T-helper 2 cell (primary cell): ENCODE measurements around the gene AATK.
A peak's percentile ranks its signal among the peaks of the same experiment; 100 is the strongest.

Experiments
- DNase-seq, 5 experiments: peaks; one replicate each; pipeline versions ENCODE4 v3.0.0 to v3.0.0-alpha.2; 2012 to 2022
- total RNA-seq, 2 donors: gene quantifications; one replicate each; lab custom pipeline; 2026; lab: John Stamatoyannopoulos, UW

Gene AATK
- 1.2 to 2.1 reads per million in 2 donors for total RNA-seq

GRCh38 chr17:81166033-81166492 lies at the start of gene AATK:
Gene AATK (minus strand): TSS chr17:81166221. CDS start chr17:81165992, 229 bp downstream.
- no peak for DNase-seq

- DNase-seq, result no peak
These were observed 48.0 kb upstream of the AATK start for GRCh38 chr17:81213978-81214377.

GRCh38 chr17:81212365-81212764 lies 46.3 kb upstream of the AATK start:
- DNase-seq, result no peak

- no peak for DNase-seq
These were observed 44.8 kb upstream of the AATK start for GRCh38 chr17:81210868-81211267.

- DNase-seq, result no peak
These were observed 44.4 kb upstream of the AATK start for GRCh38 chr17:81210466-81210865.

- DNase-seq, result no peak
These were observed 43.1 kb upstream of the AATK start for GRCh38 chr17:81209141-81209540.

GRCh38 chr17:81208651-81209050 lies 42.6 kb upstream of the AATK start:
- no peak for DNase-seq

- peak in 1 of 5 experiments; percentile 33 for DNase-seq
These were observed 41.9 kb upstream of the AATK start for GRCh38 chr17:81207610-81208581.

GRCh38 chr17:81206657-81207056 lies 40.6 kb upstream of the AATK start:
- no peak for DNase-seq

GRCh38 chr17:81206166-81206565 lies 40.1 kb upstream of the AATK start:
- DNase-seq, result no peak

GRCh38 chr17:81204578-81204977 lies 38.6 kb upstream of the AATK start:
- no peak for DNase-seq

GRCh38 chr17:81203136-81203535 lies 37.1 kb upstream of the AATK start:
- DNase-seq, result no peak

GRCh38 chr17:81202318-81202717 lies 36.3 kb upstream of the AATK start:
- DNase-seq, result no peak

- peak in 1 of 5 experiments; percentile 44 for DNase-seq
These were observed 34.9 kb upstream of the AATK start for GRCh38 chr17:81200695-81201580.

- DNase-seq, result no peak
These were observed 34.2 kb upstream of the AATK start for GRCh38 chr17:81200201-81200600.

- no peak for DNase-seq
These were observed 33.4 kb upstream of the AATK start for GRCh38 chr17:81199482-81199830.

- no peak for DNase-seq
These were observed 32.9 kb upstream of the AATK start for GRCh38 chr17:81198826-81199481.

GRCh38 chr17:81197831-81198490 lies 31.9 kb upstream of the AATK start:
- DNase-seq, result no peak

- no peak for DNase-seq
These were observed 31.4 kb upstream of the AATK start for GRCh38 chr17:81197409-81197795.

GRCh38 chr17:81196505-81197408 lies 30.7 kb upstream of the AATK start:
- no peak for DNase-seq

- DNase-seq, result no peak
These were observed 30.0 kb upstream of the AATK start for GRCh38 chr17:81195941-81196495.
